HepG2 (cell line): ENCODE measurements around the gene DNASE1L2. TPM values are rescaled to one million over a fixed set of nuclear protein-coding genes. Genes with fewer than 3 reads are reported as not detected.

Experiments used
- ATAC-seq: fragments of 200-7000 bp; cut with Tn5 transposase; 3 replicates; pipeline ENCODE4 v1.9.1; 2020; ENCODE audit warnings: mild to moderate bottlenecking, moderate library complexity
- BruUV-seq: library from RNA; stranded (reverse); fragments of 400-500 nt; replicated peaks from 2 replicates; lab custom pipeline; 2021; lab: Mats Ljungman, UMichigan
- CTCF ChIA-PET: fragments of 300-600 bp; formaldehyde crosslinking; extraction: SDS; loops from one replicate; lab custom pipeline; 2021; ENCODE audit warnings: low total read pairs, inconsistent platforms, low intra/inter-chr PET ratio; lab: Yijun Ruan, JAX
- POLR2A ChIA-PET: fragments of 350-600 bp; sonication (Branson Sonifier 250); formaldehyde crosslinking; loops from one replicate; lab custom pipeline; 2020; ENCODE audit warnings: antibody characterized with exemption, inconsistent platforms; lab: Yijun Ruan, JAX
- DNase-seq: peaks from one replicate; pipeline ENCODE4 v3.0.0-alpha.2; 2015; ENCODE audit warnings: low spot score
- FAIRE-seq: peaks from 3 replicates; lab custom pipeline; 2011; peaks lifted over from hg19 to GRCh38; lab: Jason Lieb, UNC
- H2AFZ ChIP-seq: one replicate; pipeline ENCODE4 v1.6.1; 2011; ENCODE audit warnings: low read length, inconsistent platforms
- H3K27ac ChIP-seq: fragments of 300-600 bp; 3 replicates; pipeline ENCODE4 v1.8.0; 2011; ENCODE audit warnings: mixed run types, mild to moderate bottlenecking, mixed read lengths, low read length, inconsistent platforms; ENCODE audit not compliant: insufficient read depth; ENCODE audit errors: extremely low read length
- H3K27me3 ChIP-seq, 2 experiments: fragments of 200-600 bp in 1 of 2; 2 replicates in 1 of 2; 3 replicates in 1 of 2; pipeline versions ENCODE4 v1.6.0 to v1.8.0; 2011; ENCODE audit warnings: low read length in 2 of 2, mild to moderate bottlenecking in 2 of 2, moderate library complexity in 2 of 2, inconsistent platforms in 1 of 2; ENCODE audit not compliant: insufficient read depth in 2 of 2, control insufficient read depth in 1 of 2
- H3K36me3 ChIP-seq, 2 experiments: fragments of 200-600 bp in 1 of 2; replicated peaks in 1 of 2; 2 replicates in 1 of 2; 3 replicates in 1 of 2; pipeline versions ENCODE4 v1.5.1 to v1.8.0; 2011; ENCODE audit warnings: low read length in 2 of 2, inconsistent platforms in 1 of 2; ENCODE audit not compliant: insufficient read depth in 2 of 2, control insufficient read depth in 1 of 2
- H3K4me1 ChIP-seq: 2 replicates; pipeline ENCODE4 v1.5.1; 2012; ENCODE audit warnings: low read length, inconsistent platforms; ENCODE audit not compliant: insufficient read depth
- H3K4me2 ChIP-seq: 2 replicates; pipeline ENCODE4 v1.6.0; 2011; ENCODE audit warnings: low read depth, low read length, inconsistent platforms
- H3K4me3 ChIP-seq, 3 experiments: fragments of 200-600 bp in 1 of 3; sonication (generic), shearing (Covaris generic) in 1 of 3; replicated peaks in 1 of 3; 2 replicates each; pipeline ENCODE4 v1.5.1; 2011 to 2016; ENCODE audit warnings: low read length in 3 of 3, inconsistent platforms in 2 of 3, low read depth in 2 of 3, mild to moderate bottlenecking in 2 of 3, control low read depth in 1 of 3, mixed read lengths in 1 of 3; ENCODE audit not compliant: insufficient read depth in 1 of 3
- H3K79me2 ChIP-seq: one replicate; pipeline ENCODE4 v1.6.1; 2011; ENCODE audit warnings: low read length, inconsistent platforms; ENCODE audit not compliant: insufficient read depth
- H3K9ac ChIP-seq: 2 replicates; pipeline ENCODE4 v1.6.0; 2011; ENCODE audit warnings: mild to moderate bottlenecking, low read depth, low read length, inconsistent platforms; ENCODE audit not compliant: insufficient read depth
- H3K9me3 ChIP-seq: 2 replicates; pipeline ENCODE4 v1.5.1; 2012; ENCODE audit warnings: mild to moderate bottlenecking, low read length
- H4K20me1 ChIP-seq: 2 replicates; pipeline ENCODE4 v1.6.0; 2011; ENCODE audit warnings: inconsistent platforms, mild to moderate bottlenecking, low read length, moderate library complexity; ENCODE audit not compliant: insufficient read depth
- GABPB1 ChIP-seq: IDR thresholded peaks from 2 replicates; pipeline ENCODE4 v1.6.1; 2016; ENCODE audit warnings: mild to moderate bottlenecking, missing genetic modification reagents, moderate library complexity, missing compliant biosample characterization
- HNRNPUL1 ChIP-seq: fragments of 200-400 bp; formaldehyde crosslinking; IDR thresholded peaks from 2 replicates; pipeline ENCODE4 v1.6.1; 2017; ENCODE audit warnings: low read depth, mild to moderate bottlenecking, low read length, moderate library complexity
- MTA3 ChIP-seq: sonication (generic); formaldehyde crosslinking; IDR thresholded peaks from 2 replicates; pipeline ENCODE4 v1.4.0; 2020; ENCODE audit warnings: missing genetic modification reagents
- SMARCC2 ChIP-seq: fragments of 450-650 bp; IDR thresholded peaks from 2 replicates; pipeline ENCODE4 v1.6.1; 2017; ENCODE audit warnings: antibody characterized with exemption, mild to moderate bottlenecking
- ZFP36L1 ChIP-seq: sonication (generic); formaldehyde crosslinking; IDR thresholded peaks from 2 replicates; pipeline ENCODE4 v1.8.0; 2022; ENCODE audit warnings: mild to moderate bottlenecking, missing genetic modification reagents, moderate library complexity
- WGBS: methylation state at CpG from one replicate; pipeline ENCODE4 v1.1.6; 2017; ENCODE audit warnings: low lambda C conversion rate; 5-methylcytosine and 5-hydroxymethylcytosine counted together
- in situ Hi-C: cut with HindIII; loops from 2 replicates; pipeline ENCODE4 v1.10.0; 2017; ENCODE audit warnings: low pct_unique_long_range_greater_than_20kb; ENCODE audit not compliant: extremely low pct_ligation_motif_present
- intact Hi-C: fragments of 100-400 bp; cut with micrococcal nuclease; formaldehyde crosslinking; loops from one replicate; pipeline ENCODE4 v1.10.0; 2022; ENCODE audit not compliant: unreplicated experiment
- polyA plus RNA-seq, 8 experiments: library from polyadenylated mRNA; depleted of rRNA in 3 of 8; stranded (reverse) in 7 of 8; unstranded in 1 of 8; fragments of >200 nt; fragmentation: Illumina TruSeq in 4 of 8; extraction: Trizol in 4 of 8; gene quantifications; 2 replicates each; pipeline versions ENCODE4 v1.2.1 to v1.2.3, GENCODE V29; 2011 to 2016; ENCODE audit warnings: low read depth in 4 of 8, missing spikeins in 1 of 8, mixed read lengths in 1 of 8; ENCODE audit not compliant: insufficient read depth in 1 of 8
- total RNA-seq, 5 experiments: library from RNA; depleted of rRNA; stranded (reverse); fragments of >200 nt; fragmentation: Illumina TruSeq; extraction: Trizol; gene quantifications; 2 replicates each; pipeline ENCODE4 v1.2.3, GENCODE V29; 2016; ENCODE audit warnings: low read depth in 1 of 5

DNASE1L2 gene
- total and polyA plus RNA-seq, 2 of the 13 experiments (the other 11 are each of a cell fraction or from before 2014, with no cell fraction given) = 0.44 to 0.50 TPM

GRCh38 chr16:2282866-2283555 is 46.8 kb downstream of the DNASE1L2 start (continued):
- no peak for TF ChIP-seq GABPB1 (CRISPR knock-in tag)
- TF ChIP-seq MTA3 (CRISPR knock-in tag) = no peak
- no peak for TF ChIP-seq HNRNPUL1
- TF ChIP-seq SMARCC2 = no peak

DNA sequence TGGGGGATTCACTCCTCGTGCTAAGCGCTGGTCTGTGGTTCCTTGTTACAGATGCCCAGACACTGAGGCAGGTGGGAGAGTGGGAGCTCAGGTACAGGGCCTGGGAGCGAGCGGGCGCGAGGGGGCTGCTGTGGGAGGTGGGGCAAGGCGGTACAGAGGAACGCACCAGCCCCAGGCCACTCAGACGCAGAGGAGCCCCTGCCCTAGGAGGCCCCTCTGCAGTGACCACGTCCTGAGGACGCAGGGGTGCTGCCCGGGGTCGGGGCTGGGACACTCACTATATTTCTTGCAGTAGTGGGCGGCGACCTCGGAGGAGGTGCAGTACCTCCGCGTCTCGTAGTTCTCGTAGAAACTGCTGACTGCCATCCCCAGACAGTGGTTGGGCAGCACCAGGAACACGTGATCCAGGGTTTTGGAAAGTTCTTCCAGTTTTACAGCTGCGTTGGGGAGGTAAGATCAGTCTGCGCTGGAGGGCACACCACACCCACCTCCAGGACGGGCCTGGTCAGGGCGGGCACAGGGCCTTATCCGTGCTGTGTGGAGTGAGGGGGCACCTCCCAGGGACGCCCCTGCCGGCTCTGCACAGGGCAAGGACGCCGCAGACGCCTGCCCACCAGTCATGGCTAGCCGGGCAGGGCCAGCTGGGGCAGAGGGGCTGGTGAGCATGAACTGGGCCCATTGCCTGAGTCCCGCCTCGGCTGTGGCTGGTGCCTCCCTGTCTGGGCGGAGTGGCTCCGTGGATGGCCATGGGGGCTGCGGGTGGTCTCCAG is 47.9 kb downstream of the DNASE1L2 start:
- no peak overlapping the region for H3K4me3 ChIP-seq
- no peak overlapping the region for H3K27ac ChIP-seq
- BruUV-seq = no TSS peak
- ATAC-seq = no peak
- H3K9me3 ChIP-seq = no peaks in the 10 kb centered on the region
- DNase-seq = no peak
- H4K20me1 ChIP-seq = no peaks in the 10 kb centered on the region
- no peaks in the 10 kb centered on the region for H3K4me1 ChIP-seq
- H3K9ac ChIP-seq = no peak overlapping the region
- no peak for FAIRE-seq
- H3K4me2 ChIP-seq = no peak overlapping the region
- H3K79me2 ChIP-seq = no peaks in the 10 kb centered on the region
- 38% methylated on average over 9 of the region's 37 CpGs for WGBS
- in situ Hi-C loops = no loop called here
- no peak overlapping the region for H2AFZ ChIP-seq
- no peaks in the 10 kb centered on the region for H3K36me3 ChIP-seq
- POLR2A ChIA-PET = no interaction called here
- intact Hi-C loops = no loop called here
- CTCF ChIA-PET = no interaction called here
- no peak for TF ChIP-seq ZFP36L1 (CRISPR knock-in tag)
- TF ChIP-seq, all 625 proteins: peak for 0
- peaks cover 32 to 81% of the 10 kb centered on the region in 2 experiments; a peak in 4 of 5 replicates for H3K27me3 ChIP-seq
